Liver (tissue), 9 donors: ENCODE results near the gene PDE4D. TPM values are rescaled to one million over a fixed set of nuclear protein-coding genes. Genes with fewer than 3 reads are reported as not detected.

Experiments used
- DNase-seq: peaks from one replicate; pipeline ENCODE4 v3.0.0-alpha.2; 2017; ENCODE audit warnings: low spot score
- H3K27ac ChIP-seq, 2 donors: one replicate each; pipeline ENCODE4 v1.7.0; 2013; ENCODE audit warnings: inconsistent platforms in 2 of 2, low read length in 2 of 2, control low read depth in 1 of 2, low read depth in 1 of 2, mild to moderate bottlenecking in 1 of 2
- H3K27me3 ChIP-seq, 4 donors: one replicate each; pipeline versions ENCODE4 v1.6.1 to v1.7.0; 2013; ENCODE audit warnings: low read length in 3 of 4, inconsistent platforms in 1 of 4, mild to moderate bottlenecking in 1 of 4, moderate library complexity in 1 of 4; ENCODE audit not compliant: control insufficient read depth in 4 of 4, insufficient read depth in 4 of 4
- H3K36me3 ChIP-seq, 4 donors: one replicate each; pipeline versions ENCODE4 v1.6.1 to v1.7.0; 2013; ENCODE audit warnings: low read length in 3 of 4, mild to moderate bottlenecking in 3 of 4, low read depth in 1 of 4, moderate library complexity in 1 of 4; ENCODE audit not compliant: control insufficient read depth in 4 of 4, insufficient read depth in 3 of 4
- H3K4me1 ChIP-seq, 4 donors: one replicate each; pipeline versions ENCODE4 v1.6.1 to v1.7.0; 2013; ENCODE audit warnings: low read length in 3 of 4, mild to moderate bottlenecking in 3 of 4, moderate library complexity in 1 of 4; ENCODE audit not compliant: control insufficient read depth in 4 of 4, insufficient read depth in 4 of 4
- H3K4me3 ChIP-seq, 3 donors: one replicate each; pipeline versions ENCODE4 v1.6.1 to v1.7.0; 2013; ENCODE audit warnings: low read length in 3 of 3, control low read depth in 1 of 3, low read depth in 1 of 3, mild to moderate bottlenecking in 1 of 3
- H3K9ac ChIP-seq, 2 donors: one replicate each; pipeline ENCODE4 v1.7.0; 2013; ENCODE audit warnings: low read length in 2 of 2, mild to moderate bottlenecking in 2 of 2, moderate library complexity in 2 of 2, control low read depth in 1 of 2, low read depth in 1 of 2
- H3K9me3 ChIP-seq, 4 donors: one replicate each; pipeline versions ENCODE4 v1.6.1 to v1.7.0; 2013; ENCODE audit warnings: low read length in 3 of 4; ENCODE audit not compliant: control insufficient read depth in 4 of 4
- EGR1 ChIP-seq, 2 donors: IDR thresholded peaks; 2 replicates each; pipeline ENCODE4 v1.6.1; 2016 to 2018; ENCODE audit warnings: antibody characterized with exemption in 2 of 2, low read depth in 2 of 2
- FOXA1 ChIP-seq: IDR thresholded peaks from 2 replicates; pipeline ENCODE4 v1.6.1; 2016; ENCODE audit warnings: antibody characterized with exemption
- FOXA2 ChIP-seq: IDR thresholded peaks from 2 replicates; pipeline ENCODE4 v1.6.1; 2016; ENCODE audit warnings: antibody characterized with exemption
- GABPA ChIP-seq, 2 donors: IDR thresholded peaks in 1 of 2; conservative IDR thresholded peaks in 1 of 2; 2 replicates each; pipeline ENCODE4 v1.6.1; 2016; ENCODE audit warnings: antibody characterized with exemption in 2 of 2, mild to moderate bottlenecking in 1 of 2, moderate library complexity in 1 of 2
- HNF4A ChIP-seq, 2 donors: conservative IDR thresholded peaks; 2 replicates each; pipeline ENCODE4 v1.6.1; 2016; ENCODE audit warnings: antibody characterized with exemption in 2 of 2, mild to moderate bottlenecking in 2 of 2
- HNF4G ChIP-seq: IDR thresholded peaks from 2 replicates; pipeline ENCODE4 v1.6.1; 2016; ENCODE audit warnings: antibody characterized with exemption
- JUND ChIP-seq, 2 donors: IDR thresholded peaks; 2 replicates each; pipeline ENCODE4 v1.6.1; 2016; ENCODE audit warnings: antibody characterized with exemption in 2 of 2
- RAD21 ChIP-seq, 2 donors: IDR thresholded peaks; 2 replicates each; pipeline ENCODE4 v1.6.1; 2016; ENCODE audit warnings: antibody characterized with exemption in 2 of 2, mild to moderate bottlenecking in 2 of 2
- RXRA ChIP-seq, 2 donors: IDR thresholded peaks; 2 replicates each; pipeline ENCODE4 v1.6.1; 2017 to 2018; ENCODE audit warnings: antibody characterized with exemption in 2 of 2, mild to moderate bottlenecking in 1 of 2
- SP1 ChIP-seq: IDR thresholded peaks from 2 replicates; pipeline ENCODE4 v1.6.1; 2018; ENCODE audit warnings: antibody characterized with exemption, mild to moderate bottlenecking
- TAF1 ChIP-seq: conservative IDR thresholded peaks from 2 replicates; pipeline ENCODE4 v1.6.1; 2016; ENCODE audit warnings: antibody characterized with exemption, mild to moderate bottlenecking
- YY1 ChIP-seq: IDR thresholded peaks from 2 replicates; pipeline ENCODE4 v1.6.1; 2016; ENCODE audit warnings: antibody characterized with exemption, mild to moderate bottlenecking
- WGBS: extraction: QIAGEN DNeasy Blood & Tissue Kit; methylation state at CpG from one replicate; pipeline ENCODE4 v1.1.7; 2013; 5-methylcytosine and 5-hydroxymethylcytosine counted together
- polyA plus RNA-seq, 2 donors: library from polyadenylated mRNA; stranded (reverse) in 1 of 2; unstranded in 1 of 2; fragments of 200-250 nt in 1 of 2; fragments of >200 nt in 1 of 2; fragmentation: Nextera tagmentation in 1 of 2; extraction: Ambion mirVana in 1 of 2; gene quantifications; one replicate each; pipeline versions ENCODE4 v1.2.1 to v1.2.3, GENCODE V29; 2013 to 2015
- total RNA-seq, 2 donors: library from RNA; depleted of rRNA; stranded (reverse); fragments of >200 nt; gene quantifications; one replicate each; pipeline ENCODE4 v1.2.3, GENCODE V29; 2014
- TF ChIP-seq, protein P1 (sequence below): IDR thresholded peaks from 2 replicates; pipeline ENCODE4 v1.6.1; 2016; ENCODE audit warnings: antibody characterized with exemption
- TF ChIP-seq, protein P2 (sequence below): IDR thresholded peaks from 2 replicates; pipeline ENCODE4 v1.6.1; 2016; ENCODE audit warnings: antibody characterized with exemption
- TF ChIP-seq, protein P3 (sequence below): IDR thresholded peaks from 2 replicates; pipeline ENCODE4 v1.6.1; 2016; ENCODE audit warnings: antibody characterized with exemption
- TF ChIP-seq, protein P4 (sequence below): IDR thresholded peaks from 2 replicates; pipeline ENCODE4 v1.6.1; 2016; ENCODE audit warnings: antibody characterized with exemption, mild to moderate bottlenecking
- TF ChIP-seq, protein P5 (sequence below): fragments of 150-350 bp; IDR thresholded peaks from 2 replicates; pipeline ENCODE4 v1.5.1; 2017; ENCODE audit warnings: improper control_type of control experiment, low read depth, low read length; ENCODE audit not compliant: missing input control
- donor health status: healthy.
- donor health status: healthy.
- donor health status: healthy.
- donor health status: healthy.
- donor health status: healthy.

The PDE4D gene
- total and polyA plus RNA-seq, 4 donors: 0.67 to 11.9 (median 6.5) TPM

DNA sequence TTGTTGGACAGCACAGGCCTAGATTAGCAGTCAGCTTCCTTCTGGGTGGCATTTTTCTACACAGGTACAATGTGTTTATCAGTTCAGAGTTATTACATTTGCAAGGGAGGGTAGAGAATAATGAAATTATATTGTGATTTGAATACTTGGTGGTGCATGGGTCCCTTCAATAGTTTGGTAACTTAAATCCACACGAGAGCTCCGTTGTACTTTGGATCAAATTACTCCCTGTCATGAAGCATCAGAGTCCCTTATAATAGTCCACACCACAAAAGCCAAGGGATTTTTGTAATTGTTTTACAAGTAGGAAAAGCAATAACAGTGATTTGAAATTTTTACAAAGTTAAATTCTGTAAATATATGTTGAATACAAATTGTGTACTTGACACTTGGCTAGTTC is 552.4 kb downstream of the PDE4D start (continued):
- TF ChIP-seq, protein P1, sequence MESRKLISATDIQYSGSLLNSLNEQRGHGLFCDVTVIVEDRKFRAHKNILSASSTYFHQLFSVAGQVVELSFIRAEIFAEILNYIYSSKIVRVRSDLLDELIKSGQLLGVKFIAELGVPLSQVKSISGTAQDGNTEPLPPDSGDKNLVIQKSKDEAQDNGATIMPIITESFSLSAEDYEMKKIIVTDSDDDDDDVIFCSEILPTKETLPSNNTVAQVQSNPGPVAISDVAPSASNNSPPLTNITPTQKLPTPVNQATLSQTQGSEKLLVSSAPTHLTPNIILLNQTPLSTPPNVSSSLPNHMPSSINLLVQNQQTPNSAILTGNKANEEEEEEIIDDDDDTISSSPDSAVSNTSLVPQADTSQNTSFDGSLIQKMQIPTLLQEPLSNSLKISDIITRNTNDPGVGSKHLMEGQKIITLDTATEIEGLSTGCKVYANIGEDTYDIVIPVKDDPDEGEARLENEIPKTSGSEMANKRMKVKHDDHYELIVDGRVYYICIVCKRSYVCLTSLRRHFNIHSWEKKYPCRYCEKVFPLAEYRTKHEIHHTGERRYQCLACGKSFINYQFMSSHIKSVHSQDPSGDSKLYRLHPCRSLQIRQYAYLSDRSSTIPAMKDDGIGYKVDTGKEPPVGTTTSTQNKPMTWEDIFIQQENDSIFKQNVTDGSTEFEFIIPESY: no peak
- TF ChIP-seq, protein P2, sequence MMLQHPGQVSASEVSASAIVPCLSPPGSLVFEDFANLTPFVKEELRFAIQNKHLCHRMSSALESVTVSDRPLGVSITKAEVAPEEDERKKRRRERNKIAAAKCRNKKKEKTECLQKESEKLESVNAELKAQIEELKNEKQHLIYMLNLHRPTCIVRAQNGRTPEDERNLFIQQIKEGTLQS: no peak
- TF ChIP-seq HNF4G (no peak), RAD21 (IDR thresholded peaks at IDR 0.05) (no peak), RXRA (IDR thresholded peaks at IDR 0.05) (no peak)

DNA sequence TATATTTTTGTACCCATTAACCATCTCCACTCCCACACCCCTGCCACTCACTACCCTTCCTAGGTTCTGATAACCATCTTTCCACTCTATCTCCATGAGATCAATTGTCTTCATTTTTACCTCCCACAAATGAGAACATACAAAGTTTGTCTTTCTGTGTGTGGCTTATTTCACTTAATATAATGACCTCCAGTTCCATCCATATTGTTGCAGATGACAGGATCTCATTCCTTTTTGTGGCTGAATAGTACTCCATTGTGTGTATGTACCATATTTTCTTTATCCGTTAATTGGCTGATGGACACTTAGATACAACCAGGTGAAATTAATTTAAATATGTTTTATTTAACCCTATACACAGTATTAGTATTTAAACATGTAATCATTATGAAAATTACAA is 552.9 kb downstream of the PDE4D start:
- Histone ChIP-seq H3K27me3 (no peaks in the 10 kb centered on the region), H3K4me3 (no peak overlapping the region), H3K36me3 (no peaks in the 10 kb centered on the region), H3K4me1 (no peaks in the 10 kb centered on the region), H3K27ac (no peak overlapping the region), H3K9me3 (no peaks in the 10 kb centered on the region), H3K9ac (no peak overlapping the region)
- no peak for DNase-seq
- 98% methylated on average over 1 of the region's 1 CpG for WGBS
- no peak for TF ChIP-seq JUND (IDR thresholded peaks at IDR 0.05)
- no peak for TF ChIP-seq HNF4A (conservative IDR thresholded peaks at IDR 0.05)
- no peak for TF ChIP-seq FOXA2
- TF ChIP-seq RAD21 (IDR thresholded peaks at IDR 0.05): no peak
- TF ChIP-seq, protein P3, sequence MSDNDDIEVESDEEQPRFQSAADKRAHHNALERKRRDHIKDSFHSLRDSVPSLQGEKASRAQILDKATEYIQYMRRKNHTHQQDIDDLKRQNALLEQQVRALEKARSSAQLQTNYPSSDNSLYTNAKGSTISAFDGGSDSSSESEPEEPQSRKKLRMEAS: no peak
- no peak for TF ChIP-seq SP1
- TF ChIP-seq, protein P2: no peak
- no peak for TF ChIP-seq TAF1
- TF ChIP-seq FOXA1: no peak
- no peak for TF ChIP-seq EGR1 (IDR thresholded peaks at IDR 0.05; ENCODE audit: low read depth in 2 of 2)
- TF ChIP-seq RXRA (IDR thresholded peaks at IDR 0.05): no peak
- TF ChIP-seq HNF4G: no peak
- TF ChIP-seq GABPA (IDR thresholded peaks at IDR 0.05 in 1 of 2, conservative IDR thresholded peaks at IDR 0.05 in 1 of 2): no peak
- TF ChIP-seq, protein P4, sequence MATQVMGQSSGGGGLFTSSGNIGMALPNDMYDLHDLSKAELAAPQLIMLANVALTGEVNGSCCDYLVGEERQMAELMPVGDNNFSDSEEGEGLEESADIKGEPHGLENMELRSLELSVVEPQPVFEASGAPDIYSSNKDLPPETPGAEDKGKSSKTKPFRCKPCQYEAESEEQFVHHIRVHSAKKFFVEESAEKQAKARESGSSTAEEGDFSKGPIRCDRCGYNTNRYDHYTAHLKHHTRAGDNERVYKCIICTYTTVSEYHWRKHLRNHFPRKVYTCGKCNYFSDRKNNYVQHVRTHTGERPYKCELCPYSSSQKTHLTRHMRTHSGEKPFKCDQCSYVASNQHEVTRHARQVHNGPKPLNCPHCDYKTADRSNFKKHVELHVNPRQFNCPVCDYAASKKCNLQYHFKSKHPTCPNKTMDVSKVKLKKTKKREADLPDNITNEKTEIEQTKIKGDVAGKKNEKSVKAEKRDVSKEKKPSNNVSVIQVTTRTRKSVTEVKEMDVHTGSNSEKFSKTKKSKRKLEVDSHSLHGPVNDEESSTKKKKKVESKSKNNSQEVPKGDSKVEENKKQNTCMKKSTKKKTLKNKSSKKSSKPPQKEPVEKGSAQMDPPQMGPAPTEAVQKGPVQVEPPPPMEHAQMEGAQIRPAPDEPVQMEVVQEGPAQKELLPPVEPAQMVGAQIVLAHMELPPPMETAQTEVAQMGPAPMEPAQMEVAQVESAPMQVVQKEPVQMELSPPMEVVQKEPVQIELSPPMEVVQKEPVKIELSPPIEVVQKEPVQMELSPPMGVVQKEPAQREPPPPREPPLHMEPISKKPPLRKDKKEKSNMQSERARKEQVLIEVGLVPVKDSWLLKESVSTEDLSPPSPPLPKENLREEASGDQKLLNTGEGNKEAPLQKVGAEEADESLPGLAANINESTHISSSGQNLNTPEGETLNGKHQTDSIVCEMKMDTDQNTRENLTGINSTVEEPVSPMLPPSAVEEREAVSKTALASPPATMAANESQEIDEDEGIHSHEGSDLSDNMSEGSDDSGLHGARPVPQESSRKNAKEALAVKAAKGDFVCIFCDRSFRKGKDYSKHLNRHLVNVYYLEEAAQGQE: no peak

DNA sequence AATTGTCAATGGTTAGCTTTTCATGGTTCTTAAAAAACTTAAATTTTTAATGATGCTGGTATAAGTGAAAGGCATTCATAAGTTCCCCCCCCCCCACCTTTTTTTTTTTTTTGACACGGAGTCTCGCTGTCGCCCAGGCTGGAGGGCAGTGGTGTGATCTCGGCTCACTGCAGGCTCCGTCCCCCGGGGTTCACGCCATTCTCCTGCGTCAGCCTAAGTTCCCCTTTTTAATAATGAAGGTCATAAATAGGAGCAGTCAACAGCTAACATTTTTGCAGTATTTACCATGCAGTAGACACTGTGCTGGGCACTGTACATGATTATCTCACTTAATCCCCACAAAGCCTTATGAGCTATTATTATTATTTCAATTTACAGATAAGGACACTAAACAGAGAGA is 556.3 kb downstream of the PDE4D start:
- no peaks in the 10 kb centered on the region for H3K36me3 ChIP-seq
- H3K9ac ChIP-seq: no peak overlapping the region
- H3K27ac ChIP-seq: no peak overlapping the region
- no peak overlapping the region for H3K4me3 ChIP-seq
- no peak for DNase-seq
- no peaks in the 10 kb centered on the region for H3K27me3 ChIP-seq
- H3K9me3 ChIP-seq: no peaks in the 10 kb centered on the region
- whole genome bisulfite sequencing: 82% methylated on average over 8 of the region's 8 CpGs
- H3K4me1 ChIP-seq: no peaks in the 10 kb centered on the region
- TF ChIP-seq HNF4G: no peak
- TF ChIP-seq, protein P4: no peak
- TF ChIP-seq, protein P5, sequence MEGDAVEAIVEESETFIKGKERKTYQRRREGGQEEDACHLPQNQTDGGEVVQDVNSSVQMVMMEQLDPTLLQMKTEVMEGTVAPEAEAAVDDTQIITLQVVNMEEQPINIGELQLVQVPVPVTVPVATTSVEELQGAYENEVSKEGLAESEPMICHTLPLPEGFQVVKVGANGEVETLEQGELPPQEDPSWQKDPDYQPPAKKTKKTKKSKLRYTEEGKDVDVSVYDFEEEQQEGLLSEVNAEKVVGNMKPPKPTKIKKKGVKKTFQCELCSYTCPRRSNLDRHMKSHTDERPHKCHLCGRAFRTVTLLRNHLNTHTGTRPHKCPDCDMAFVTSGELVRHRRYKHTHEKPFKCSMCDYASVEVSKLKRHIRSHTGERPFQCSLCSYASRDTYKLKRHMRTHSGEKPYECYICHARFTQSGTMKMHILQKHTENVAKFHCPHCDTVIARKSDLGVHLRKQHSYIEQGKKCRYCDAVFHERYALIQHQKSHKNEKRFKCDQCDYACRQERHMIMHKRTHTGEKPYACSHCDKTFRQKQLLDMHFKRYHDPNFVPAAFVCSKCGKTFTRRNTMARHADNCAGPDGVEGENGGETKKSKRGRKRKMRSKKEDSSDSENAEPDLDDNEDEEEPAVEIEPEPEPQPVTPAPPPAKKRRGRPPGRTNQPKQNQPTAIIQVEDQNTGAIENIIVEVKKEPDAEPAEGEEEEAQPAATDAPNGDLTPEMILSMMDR: no peak
- TF ChIP-seq, protein P3: no peak
- TF ChIP-seq JUND (IDR thresholded peaks at IDR 0.05): no peak
- TF ChIP-seq, protein P2: no peak
- TF ChIP-seq TAF1: no peak
- no peak for TF ChIP-seq YY1
- TF ChIP-seq EGR1 (IDR thresholded peaks at IDR 0.05; ENCODE audit: low read depth in 2 of 2): no peak
- no peak for TF ChIP-seq RAD21 (IDR thresholded peaks at IDR 0.05)
- no peak for TF ChIP-seq SP1
- no peak for TF ChIP-seq GABPA (IDR thresholded peaks at IDR 0.05 in 1 of 2, conservative IDR thresholded peaks at IDR 0.05 in 1 of 2)
